COR-L47 (cell line): Measurements from ENCODE around the gene UGP2.

Experiments used
- DNase-seq: peaks from one replicate; lab custom pipeline; 2025; lab: John Stamatoyannopoulos, UW

The UGP2 gene

GRCh38 chr2:63865159-63865799 is 23.6 kb downstream of the UGP2 start:
- DNase-seq = no peak

DNA sequence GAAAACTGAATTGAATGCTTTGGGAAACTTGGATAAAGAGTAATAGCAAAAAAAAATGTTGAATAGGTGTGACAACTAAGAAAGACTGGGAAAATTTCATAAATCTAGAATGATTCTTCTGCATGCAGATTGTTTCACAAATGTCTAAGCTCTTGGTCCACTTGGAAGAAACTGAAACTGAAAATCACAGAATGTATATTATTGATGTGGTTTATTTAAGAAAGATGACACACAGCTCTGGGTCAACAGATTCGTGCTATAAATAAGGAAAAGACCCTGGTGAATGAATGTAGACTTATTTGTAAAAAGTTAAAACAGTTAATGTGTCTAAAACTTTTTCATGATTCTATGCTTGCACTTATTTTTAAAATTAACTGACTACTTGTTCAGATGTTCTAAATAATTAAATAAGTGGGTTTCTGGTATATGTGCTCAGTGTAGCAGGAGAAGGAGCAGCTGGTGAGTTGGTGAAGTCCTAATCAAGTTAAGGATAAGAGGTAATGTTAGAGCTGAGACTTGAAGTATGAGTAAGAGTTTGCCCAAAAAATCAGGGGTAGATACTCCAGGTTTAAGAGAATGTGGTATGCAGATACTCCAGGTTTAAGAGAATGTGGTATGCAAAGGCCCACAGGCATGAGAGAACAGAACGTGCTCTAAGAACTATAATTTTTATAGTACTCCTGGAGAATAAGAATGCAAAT is 24.5 kb downstream of the UGP2 start:
- no peak for DNase-seq

GRCh38 chr2:63870679-63871078 is 29.0 kb downstream of the UGP2 start:
- DNase-seq = no peak

DNA sequence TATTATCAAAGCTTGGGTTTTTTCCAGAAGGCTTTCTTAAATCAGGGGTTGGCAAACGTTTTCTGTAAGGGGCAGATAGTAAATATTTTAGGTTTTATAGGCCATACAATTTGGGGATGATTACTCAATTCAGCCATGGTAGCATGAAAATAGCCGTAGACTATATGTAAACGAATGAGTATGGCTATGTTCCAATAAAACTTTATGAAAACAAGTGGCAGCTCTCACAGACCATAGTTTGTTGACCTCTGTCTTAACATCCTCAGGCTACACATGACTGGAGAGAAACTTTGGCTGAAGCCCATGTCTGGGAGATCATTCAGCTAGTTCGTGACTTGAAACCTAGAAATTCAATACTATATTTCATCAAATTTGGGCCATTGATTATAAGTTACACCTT is 30.2 kb downstream of the UGP2 start:
- no peak for DNase-seq

GRCh38 chr2:63872571-63873328 is 31.1 kb downstream of the UGP2 start:
- no peak for DNase-seq

GRCh38 chr2:63874204-63875130 is 32.8 kb downstream of the UGP2 start:
- no peak for DNase-seq

- DNase-seq = no peak
Measured at GRCh38 chr2:63875131-63875527, 33.4 kb downstream of the UGP2 start.

DNA sequence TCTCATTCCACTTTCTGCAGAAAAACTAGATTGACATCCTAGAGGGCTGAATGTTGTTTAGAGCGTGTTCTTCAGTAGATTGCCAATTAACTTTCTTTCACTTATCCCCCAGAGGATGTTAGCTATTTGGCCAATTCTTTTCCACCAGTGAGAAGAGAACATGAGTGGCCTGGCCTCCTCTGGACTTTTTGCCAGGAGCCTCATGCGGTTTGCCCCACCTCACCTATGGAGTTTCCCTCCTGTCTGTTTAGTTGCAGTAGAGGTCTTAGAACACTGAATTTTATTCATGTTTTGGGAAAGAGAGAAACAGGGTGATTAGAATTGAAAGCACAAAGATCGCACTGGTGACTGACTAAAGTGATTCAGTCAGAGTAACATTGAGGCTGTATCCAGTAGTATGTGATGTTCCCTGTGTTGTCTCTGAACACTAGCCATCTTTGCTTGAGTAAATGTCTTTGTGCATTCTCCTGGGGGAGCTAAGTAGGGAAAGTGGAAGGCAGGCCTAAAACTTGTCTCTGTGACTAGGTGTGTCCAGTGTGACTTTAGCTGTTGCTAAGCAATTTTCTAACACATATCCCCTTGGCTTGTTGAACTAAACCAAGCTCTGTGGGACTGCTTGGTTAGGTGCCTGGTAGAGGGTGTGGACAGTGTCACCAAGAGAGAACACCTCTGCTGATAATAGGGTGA is 34.0 kb downstream of the UGP2 start:
- no peak for DNase-seq

DNA sequence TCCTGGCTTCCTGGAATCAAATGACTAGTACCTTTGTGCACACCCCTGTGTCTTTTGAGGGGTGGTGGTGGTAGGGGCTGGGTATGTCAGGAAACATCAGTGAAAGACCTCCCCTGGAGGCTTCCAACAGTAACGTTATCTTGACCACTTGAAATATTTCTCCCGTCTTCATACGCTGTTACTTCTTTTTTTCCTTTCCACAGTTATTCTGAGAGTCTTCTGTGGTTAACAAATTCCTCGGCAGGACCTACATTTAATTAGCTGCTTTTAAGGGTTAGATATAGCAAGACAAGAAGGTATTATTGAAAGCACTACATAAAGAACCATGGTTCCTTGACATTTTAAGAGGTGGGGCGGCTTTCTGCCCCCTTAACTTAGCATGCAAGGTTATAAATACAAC is 34.6 kb downstream of the UGP2 start:
- no peak for DNase-seq

- no peak for DNase-seq
Measured at GRCh38 chr2:63878486-63878885, 36.8 kb downstream of the UGP2 start.

- no peak for DNase-seq
Measured at GRCh38 chr2:63879876-63880433, 38.3 kb downstream of the UGP2 start.

GRCh38 chr2:63880625-63881024 is 38.9 kb downstream of the UGP2 start:
- no peak for DNase-seq

- DNase-seq = no peak
Measured at GRCh38 chr2:63881205-63881604, 39.5 kb downstream of the UGP2 start.

DNA sequence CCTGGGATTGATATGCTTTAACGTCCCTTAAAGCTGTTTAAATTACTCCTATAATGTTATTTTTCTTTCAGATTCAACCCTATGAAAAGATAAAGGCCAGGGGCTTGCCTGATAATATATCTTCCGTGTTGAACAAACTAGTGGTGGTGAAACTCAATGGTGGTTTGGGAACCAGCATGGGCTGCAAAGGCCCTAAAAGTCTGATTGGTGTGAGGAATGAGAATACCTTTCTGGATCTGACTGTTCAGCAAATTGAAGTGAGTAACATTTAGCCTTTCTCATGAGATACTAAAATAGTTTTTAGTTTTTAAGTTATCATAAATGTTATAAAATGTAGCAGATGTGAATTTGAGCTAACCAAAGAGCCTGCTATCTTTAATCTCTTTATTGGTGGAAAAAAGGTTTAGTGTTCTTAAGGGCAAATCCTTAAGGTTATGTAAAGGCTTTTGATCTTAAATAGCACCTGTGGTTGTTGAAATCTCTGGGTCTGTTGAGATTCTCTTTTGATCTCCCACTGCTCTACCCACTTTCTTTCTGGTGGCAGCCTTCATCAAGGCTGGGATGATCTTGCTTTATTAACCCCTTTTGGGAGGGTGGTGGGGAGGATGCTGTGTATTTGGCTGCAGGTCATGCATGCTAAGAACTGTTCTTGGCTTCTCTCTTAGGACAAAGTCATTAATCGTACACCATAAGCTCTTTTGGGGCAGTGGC is 40.9 kb downstream of the UGP2 start:
- DNase-seq = no peak

DNA sequence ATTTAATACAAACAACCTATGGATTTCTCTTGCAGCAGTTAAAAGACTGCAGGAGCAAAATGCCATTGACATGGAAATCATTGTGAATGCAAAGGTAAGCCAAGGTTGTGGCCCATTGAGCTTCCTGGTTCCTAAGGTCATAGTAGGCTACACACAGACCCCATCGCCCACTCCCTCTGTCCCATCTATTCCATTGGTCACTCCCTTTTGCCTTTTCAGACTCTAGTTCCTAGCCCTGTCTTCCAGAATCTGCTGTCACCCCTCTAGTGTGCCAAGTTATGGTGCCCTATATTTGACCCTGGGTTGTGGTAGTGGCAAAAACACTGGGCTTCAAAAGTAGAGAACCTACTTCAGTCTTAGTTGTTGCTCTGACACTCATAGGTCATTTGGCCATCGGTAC is 44.7 kb downstream of the UGP2 start:
- no peak for DNase-seq

DNA sequence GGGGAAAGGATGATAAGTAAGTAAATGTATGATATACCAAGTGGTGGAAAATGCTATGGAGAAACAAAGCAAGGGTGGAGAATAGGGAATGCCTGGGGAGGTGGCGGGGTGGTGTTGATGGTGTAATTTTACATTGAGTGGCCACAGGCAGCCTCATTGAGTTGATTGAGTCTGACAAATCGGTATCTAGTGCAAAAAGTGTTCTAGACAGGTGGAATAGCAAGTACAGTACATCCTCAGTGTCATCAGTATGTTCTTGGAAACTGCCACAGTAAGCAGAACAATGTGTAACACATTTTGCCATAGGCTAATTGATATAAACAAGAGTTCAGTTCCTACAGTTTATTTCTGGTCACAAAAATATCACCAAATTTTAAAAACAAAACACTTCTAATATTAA is 46.4 kb downstream of the UGP2 start:
- no peak for DNase-seq

- DNase-seq = peak; percentile 18
Measured at GRCh38 chr2:63888490-63889402, 47.0 kb downstream of the UGP2 start.

DNA sequence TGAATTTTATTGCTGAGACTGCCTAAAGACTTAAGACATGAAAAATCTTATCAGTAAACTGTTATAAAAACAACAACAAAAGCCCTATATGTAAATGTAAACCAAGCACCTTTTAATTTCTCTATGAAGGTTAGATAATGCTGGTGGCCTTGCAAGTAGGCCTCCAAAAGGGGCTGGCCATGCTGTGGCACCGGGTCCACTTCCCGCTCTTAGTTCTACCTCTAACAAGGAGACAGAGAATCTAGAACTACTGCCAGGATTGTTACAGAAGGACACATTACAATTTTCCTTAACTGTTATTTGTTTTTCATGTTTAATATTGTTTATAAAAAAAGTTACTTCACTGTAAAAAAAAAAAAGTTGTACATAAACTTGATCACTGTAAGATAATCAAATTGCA is 49.0 kb downstream of the UGP2 start:
- DNase-seq = no peak

DNA sequence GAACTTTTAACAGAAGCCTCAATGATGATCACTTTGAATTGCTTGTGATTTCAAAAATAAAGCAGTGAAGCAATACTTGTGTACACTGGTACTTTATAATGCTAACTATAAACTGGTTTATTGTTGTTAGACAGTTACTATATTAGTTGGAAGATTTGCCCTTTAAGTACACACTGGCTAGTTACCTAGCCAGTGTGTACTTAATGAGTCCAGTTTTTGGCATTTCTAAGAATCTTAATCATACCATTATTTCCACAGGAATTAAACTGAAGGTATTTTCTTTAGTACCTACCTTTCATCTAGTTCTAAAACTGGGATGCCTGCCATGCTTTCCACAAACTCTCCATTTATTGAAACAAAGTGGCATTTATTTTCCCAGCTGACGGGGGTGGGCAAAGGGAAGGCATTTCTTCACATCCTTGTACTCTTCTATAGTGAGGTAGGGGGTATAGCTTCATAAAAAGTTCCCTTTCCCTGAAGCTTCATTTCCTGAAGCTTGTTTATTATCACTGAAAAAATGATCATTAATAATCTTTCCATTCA is 49.9 kb downstream of the UGP2 start:
- no peak for DNase-seq
